ENCODE measurements around the gene ZNF581. TPM values are rescaled to one million over a fixed set of nuclear protein-coding genes. Genes with fewer than 3 reads are reported as not detected.

The ZNF581 gene
- total RNA-seq, 1 donor from 2014 or later: 15.5 TPM

DNA sequence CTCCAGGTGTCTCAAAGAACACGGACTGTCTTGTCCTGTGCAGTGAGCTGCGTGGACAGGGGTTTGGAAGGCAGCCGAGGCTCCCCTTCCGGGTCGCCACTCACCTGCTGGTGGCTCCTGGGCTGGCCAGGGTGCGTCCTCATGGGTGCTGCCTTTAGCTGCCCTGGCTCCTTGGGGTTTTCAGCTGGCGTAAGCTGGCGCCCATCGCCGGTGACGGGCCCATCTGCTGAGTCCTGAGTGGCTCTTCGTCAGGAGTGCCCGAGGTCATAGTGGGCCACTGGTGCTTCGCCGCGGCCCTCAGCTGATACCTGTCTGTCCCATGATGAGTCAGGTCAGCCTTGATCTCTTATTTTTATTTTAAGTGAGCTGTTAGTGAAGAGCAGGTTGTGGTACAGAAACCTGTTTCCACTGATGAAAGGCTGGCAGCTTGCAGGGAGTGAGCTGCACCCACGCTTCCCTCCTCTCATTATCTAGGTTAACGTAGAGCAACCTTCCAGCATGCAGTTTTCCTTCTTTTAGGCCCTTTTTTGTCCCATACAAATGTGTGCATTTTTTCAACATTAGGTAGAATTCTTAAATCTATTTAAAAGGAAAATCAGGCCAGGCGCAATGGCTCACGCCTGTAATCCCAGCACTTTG lies 50.0 kb downstream of the ZNF581 start:
- Histone ChIP-seq H3K36me3 (peaks cover 0 to 81% of the 10 kb centered on the region in 2 donors), H3K4me1 (no peaks in the 10 kb centered on the region), H3K27me3 (no peaks in the 10 kb centered on the region), H3K9me3 (no peaks in the 10 kb centered on the region), H3K27ac (no peak overlapping the region), H3K4me3 (no peak overlapping the region)
- intact Hi-C loops (cut with DNase I): no loop called here
- TF ChIP-seq POLR2AphosphoS5 (IDR thresholded peaks at IDR 0.05; ENCODE audit: insufficient read depth in 1 of 2, low read depth in 1 of 2) (no peak), POLR2A (IDR thresholded peaks at IDR 0.05) (no peak)
- TF ChIP-seq, protein P1, sequence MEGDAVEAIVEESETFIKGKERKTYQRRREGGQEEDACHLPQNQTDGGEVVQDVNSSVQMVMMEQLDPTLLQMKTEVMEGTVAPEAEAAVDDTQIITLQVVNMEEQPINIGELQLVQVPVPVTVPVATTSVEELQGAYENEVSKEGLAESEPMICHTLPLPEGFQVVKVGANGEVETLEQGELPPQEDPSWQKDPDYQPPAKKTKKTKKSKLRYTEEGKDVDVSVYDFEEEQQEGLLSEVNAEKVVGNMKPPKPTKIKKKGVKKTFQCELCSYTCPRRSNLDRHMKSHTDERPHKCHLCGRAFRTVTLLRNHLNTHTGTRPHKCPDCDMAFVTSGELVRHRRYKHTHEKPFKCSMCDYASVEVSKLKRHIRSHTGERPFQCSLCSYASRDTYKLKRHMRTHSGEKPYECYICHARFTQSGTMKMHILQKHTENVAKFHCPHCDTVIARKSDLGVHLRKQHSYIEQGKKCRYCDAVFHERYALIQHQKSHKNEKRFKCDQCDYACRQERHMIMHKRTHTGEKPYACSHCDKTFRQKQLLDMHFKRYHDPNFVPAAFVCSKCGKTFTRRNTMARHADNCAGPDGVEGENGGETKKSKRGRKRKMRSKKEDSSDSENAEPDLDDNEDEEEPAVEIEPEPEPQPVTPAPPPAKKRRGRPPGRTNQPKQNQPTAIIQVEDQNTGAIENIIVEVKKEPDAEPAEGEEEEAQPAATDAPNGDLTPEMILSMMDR (IDR thresholded peaks at IDR 0.05): no peak
- no peak for DNase-seq (ENCODE audit: extremely low spot score in 2 of 2)

DNA sequence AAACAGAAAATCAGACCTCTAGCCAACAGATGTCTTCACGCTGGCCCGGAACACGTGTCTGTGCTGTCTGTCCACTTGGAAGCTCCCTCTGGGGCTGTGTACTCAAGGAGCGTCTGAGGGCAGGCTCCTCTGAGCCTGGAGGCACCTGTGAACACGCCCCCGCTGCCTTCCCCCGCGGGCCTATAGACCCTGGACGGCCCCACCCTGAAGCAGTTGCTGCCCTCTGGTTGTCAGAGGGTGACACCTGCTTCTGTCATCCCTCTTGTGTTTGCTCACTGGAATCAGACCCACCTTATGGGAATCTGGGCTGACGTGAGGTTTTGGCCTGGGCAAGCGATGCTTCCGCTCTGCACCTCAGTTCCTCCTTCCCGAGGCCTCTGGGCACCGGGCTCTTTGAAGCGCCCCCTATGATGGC lies 50.8 kb downstream of the ZNF581 start:
- Histone ChIP-seq H3K4me3 (no peak overlapping the region), H3K36me3 (peaks cover 0 to 75% of the 10 kb centered on the region in 2 donors), H3K4me1 (no peaks in the 10 kb centered on the region), H3K27ac (no peak overlapping the region), H3K27me3 (no peaks in the 10 kb centered on the region), H3K9me3 (no peaks in the 10 kb centered on the region)
- TF ChIP-seq, protein P1 (IDR thresholded peaks at IDR 0.05): no peak
- TF ChIP-seq POLR2AphosphoS5 (IDR thresholded peaks at IDR 0.05; ENCODE audit: insufficient read depth in 1 of 2, low read depth in 1 of 2): no peak
- TF ChIP-seq POLR2A (IDR thresholded peaks at IDR 0.05): no peak
- DNase-seq (ENCODE audit: extremely low spot score in 2 of 2): no peak
- intact Hi-C loops (cut with DNase I): no loop called here

DNA sequence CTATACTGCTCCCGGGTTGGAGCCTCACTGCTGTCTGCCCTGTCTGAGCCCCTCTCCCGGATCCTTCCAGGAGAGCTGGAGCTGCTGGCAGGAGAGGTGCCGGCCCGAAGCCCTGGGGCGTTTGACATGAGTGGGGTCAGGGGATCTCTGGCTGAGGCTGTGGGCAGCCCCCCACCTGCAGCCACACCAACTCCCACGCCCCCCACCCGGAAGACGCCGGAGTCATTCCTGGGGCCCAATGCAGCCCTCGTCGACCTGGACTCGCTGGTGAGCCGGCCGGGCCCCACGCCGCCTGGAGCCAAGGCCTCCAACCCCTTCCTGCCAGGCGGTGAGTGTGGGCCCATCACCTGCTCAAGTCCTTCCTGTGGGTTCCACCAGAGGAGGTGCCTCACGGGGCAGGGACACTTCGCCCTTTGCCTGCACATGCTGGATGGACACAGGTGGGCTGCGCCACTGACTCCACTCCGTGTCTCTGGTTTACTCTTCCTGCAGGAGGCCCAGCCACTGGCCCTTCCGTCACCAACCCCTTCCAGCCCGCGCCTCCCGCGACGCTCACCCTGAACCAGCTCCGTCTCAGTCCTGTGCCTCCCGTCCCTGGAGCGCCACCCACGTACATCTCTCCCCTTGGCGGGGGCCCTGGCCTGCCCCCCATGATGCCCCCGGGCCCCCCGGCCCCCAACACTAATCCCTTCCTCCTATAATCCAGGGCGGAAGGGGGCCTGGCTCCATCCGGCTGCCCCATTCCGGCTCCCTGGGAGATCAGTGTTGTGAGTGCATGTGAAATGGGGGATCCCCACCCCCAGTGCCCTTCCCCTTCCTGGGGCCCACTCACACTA lies 51.4 kb downstream of the ZNF581 start:
- TF ChIP-seq, protein P1 (IDR thresholded peaks at IDR 0.05): no peak
- no peak for TF ChIP-seq POLR2A (IDR thresholded peaks at IDR 0.05)
- TF ChIP-seq POLR2AphosphoS5 (IDR thresholded peaks at IDR 0.05; ENCODE audit: insufficient read depth in 1 of 2, low read depth in 1 of 2): no peak
- H3K27me3 ChIP-seq: no peaks in the 10 kb centered on the region
- no peaks in the 10 kb centered on the region for H3K9me3 ChIP-seq
- no peak overlapping the region for H3K27ac ChIP-seq
- no peaks in the 10 kb centered on the region for H3K4me1 ChIP-seq
- H3K36me3 ChIP-seq: peaks cover 0 to 68% of the 10 kb centered on the region in 2 donors
- DNase-seq (ENCODE audit: extremely low spot score in 2 of 2): no peak
- intact Hi-C loops (cut with DNase I): no loop called here
- no peak overlapping the region for H3K4me3 ChIP-seq

Other genes with a start within 250 kb of the ZNF581 start
- 22.3 TPM for gene UBE2S, start 235.9 kb upstream of the ZNF581 start, total RNA-seq
- gene SHISA7, start 200.3 kb upstream of the ZNF581 start, total RNA-seq: 0.25 TPM
- gene ISOC2, start 182.0 kb upstream of the ZNF581 start, total RNA-seq: 61.4 TPM
- gene C19orf85, start 178.9 kb upstream of the ZNF581 start, total RNA-seq: not detected
- 2.7 TPM for gene ZNF628, start 167.0 kb upstream of the ZNF581 start, total RNA-seq
- gene NAT14, start 158.5 kb upstream of the ZNF581 start, total RNA-seq: 14.2 TPM
- gene SSC5D, start 155.2 kb upstream of the ZNF581 start, total RNA-seq: 13.5 TPM
- not detected for gene SBK2, start 106.5 kb upstream of the ZNF581 start, total RNA-seq
- gene SBK3, start 98.1 kb upstream of the ZNF581 start, total RNA-seq: not detected
- 3.2 TPM for gene ZNF579, start 62.8 kb upstream of the ZNF581 start, total RNA-seq
- gene FIZ1, start 44.1 kb upstream of the ZNF581 start, total RNA-seq: 5.4 TPM
- gene ZNF524, start 43.4 kb upstream of the ZNF581 start, total RNA-seq: 15.5 TPM
- gene ZNF865, start 38.0 kb upstream of the ZNF581 start, total RNA-seq: 8.8 TPM
- 5.2 TPM for gene ZNF784, start 19.1 kb upstream of the ZNF581 start, total RNA-seq
- 30.9 TPM for gene ZNF580, start 2.6 kb upstream of the ZNF581 start, total RNA-seq
- 8.3 TPM for gene CCDC106, start 4.6 kb downstream of the ZNF581 start, total RNA-seq
- 145 TPM for gene U2AF2, start 11.4 kb downstream of the ZNF581 start, total RNA-seq
- gene EPN1, start 31.6 kb downstream of the ZNF581 start, total RNA-seq: 43.7 TPM
- not detected for gene NLRP9, start 94.8 kb downstream of the ZNF581 start, total RNA-seq
- not detected for gene RFPL4A, start 115.4 kb downstream of the ZNF581 start, total RNA-seq
- not detected for gene RFPL4AL1, start 125.5 kb downstream of the ZNF581 start, total RNA-seq
- gene NLRP11, start 188.3 kb downstream of the ZNF581 start, total RNA-seq: not detected
- gene NLRP4, start 192.9 kb downstream of the ZNF581 start, total RNA-seq: not detected